Large intestine (tissue), 3 donors: Measurements from ENCODE around the gene EVC2. TPM values are rescaled to one million over a fixed set of nuclear protein-coding genes. Genes with fewer than 3 reads are reported as not detected.
"Not testable (repeated sequence)": the region's sequence is repeated elsewhere in the genome, so short reads cannot be mapped to it uniquely, and the experiment has no call there.

Experiments used
- DNase-seq, 2 donors: peaks; one replicate each; pipeline versions ENCODE4 v3.0.0 to v3.0.0-alpha.2; 2013
- H3K27ac ChIP-seq: one replicate; pipeline ENCODE4 v1.5.1; 2013; ENCODE audit warnings: low read length
- H3K27me3 ChIP-seq: 2 replicates; pipeline ENCODE4 v1.6.1; 2013; ENCODE audit warnings: low read length; ENCODE audit not compliant: control insufficient read depth, insufficient read depth
- H3K36me3 ChIP-seq: 2 replicates; pipeline ENCODE4 v1.6.1; 2013; ENCODE audit warnings: low read length; ENCODE audit not compliant: control insufficient read depth, insufficient read depth
- H3K4me1 ChIP-seq: one replicate; pipeline ENCODE4 v1.6.1; 2013; ENCODE audit warnings: low read length; ENCODE audit not compliant: control insufficient read depth, insufficient read depth
- H3K4me3 ChIP-seq: one replicate; pipeline ENCODE4 v1.5.1; 2013; ENCODE audit warnings: low read length
- H3K9me3 ChIP-seq: one replicate; pipeline ENCODE4 v1.6.1; 2013; ENCODE audit warnings: mild to moderate bottlenecking, low read depth, low read length, moderate library complexity; ENCODE audit not compliant: control insufficient read depth
- WGBS: methylation state at CpG from one replicate; pipeline ENCODE4 v1.1.5; 2013; ENCODE audit warnings: low lambda C conversion rate; ENCODE audit not compliant: insufficient coverage; 5-methylcytosine and 5-hydroxymethylcytosine counted together
- polyA plus RNA-seq: library from polyadenylated mRNA; unstranded; fragments of 120-200 nt; gene quantifications from one replicate; pipeline ENCODE4 v1.2.1, GENCODE V29; 2013

Gene EVC2
- polyA plus RNA-seq, 1 donor = 1.3 TPM

GRCh38 chr4:5742968-5743367 lies 34.6 kb upstream of the EVC2 start:
- Histone ChIP-seq H3K27me3 (no peaks in the 10 kb centered on the region), H3K36me3 (no peaks in the 10 kb centered on the region), H3K9me3 (no peaks in the 10 kb centered on the region), H3K4me1 (no peaks in the 10 kb centered on the region), H3K4me3 (no peak overlapping the region), H3K27ac (no peak overlapping the region)
- 100% methylated on average over 1 of the region's 2 CpGs for WGBS
- no peak for DNase-seq

GRCh38 chr4:5742388-5742787 lies 34.0 kb upstream of the EVC2 start:
- DNase-seq = no peak
- Histone ChIP-seq H3K4me1 (no peaks in the 10 kb centered on the region), H3K36me3 (no peaks in the 10 kb centered on the region), H3K27ac (no peak overlapping the region), H3K27me3 (no peaks in the 10 kb centered on the region), H3K4me3 (no peak overlapping the region), H3K9me3 (no peaks in the 10 kb centered on the region)
- WGBS = 100% methylated on average over 2 of the region's 2 CpGs

- WGBS = no CpG with 5 or more reads among the region's 2 CpGs
- no peak for DNase-seq
- no peaks in the 10 kb centered on the region for H3K9me3 ChIP-seq
- no peaks in the 10 kb centered on the region for H3K27me3 ChIP-seq
- H3K36me3 ChIP-seq = no peaks in the 10 kb centered on the region
- no peak overlapping the region for H3K4me3 ChIP-seq
- H3K27ac ChIP-seq = no peak overlapping the region
- H3K4me1 ChIP-seq = no peaks in the 10 kb centered on the region
Measured at GRCh38 chr4:5738061-5738460, 29.7 kb upstream of the EVC2 start.

- Histone ChIP-seq H3K4me3 (no peak overlapping the region), H3K36me3 (no peaks in the 10 kb centered on the region), H3K27ac (no peak overlapping the region), H3K27me3 (no peaks in the 10 kb centered on the region), H3K9me3 (no peaks in the 10 kb centered on the region), H3K4me1 (no peaks in the 10 kb centered on the region)
- WGBS = no CpG with 5 or more reads among the region's 3 CpGs
- no peak for DNase-seq
Measured at GRCh38 chr4:5735463-5735862, 27.1 kb upstream of the EVC2 start.

- H3K4me1 ChIP-seq = no peaks in the 10 kb centered on the region
- H3K9me3 ChIP-seq = no peaks in the 10 kb centered on the region
- no peak for DNase-seq
- no peak overlapping the region for H3K4me3 ChIP-seq
- no peaks in the 10 kb centered on the region for H3K27me3 ChIP-seq
- no CpG with 5 or more reads among the region's 5 CpGs for WGBS
- no peaks in the 10 kb centered on the region for H3K36me3 ChIP-seq
- no peak overlapping the region for H3K27ac ChIP-seq
Measured at GRCh38 chr4:5734853-5735252, 26.5 kb upstream of the EVC2 start.

- no peaks in the 10 kb centered on the region for H3K36me3 ChIP-seq
Measured at GRCh38 chr4:5732158-5732557, 23.8 kb upstream of the EVC2 start.

GRCh38 chr4:5730993-5731990 lies 22.9 kb upstream of the EVC2 start:
- no peaks in the 10 kb centered on the region for H3K36me3 ChIP-seq
- 100% methylated on average over 1 of the region's 30 CpGs for WGBS

More at GRCh38 chr4:5732158-5732557, 23.8 kb upstream of the EVC2 start:
- Histone ChIP-seq H3K9me3 (no peaks in the 10 kb centered on the region), H3K27me3 (no peaks in the 10 kb centered on the region), H3K4me3 (no peak overlapping the region), H3K4me1 (no peaks in the 10 kb centered on the region), H3K27ac (no peak overlapping the region)
- WGBS = 80% methylated on average over 1 of the region's 10 CpGs
- DNase-seq = no peak

GRCh38 chr4:5730436-5730835 lies 22.1 kb upstream of the EVC2 start:
- DNase-seq = no peak
- no peaks in the 10 kb centered on the region for H3K27me3 ChIP-seq
- no peak overlapping the region for H3K27ac ChIP-seq
- no CpG with 5 or more reads among the region's 10 CpGs for WGBS
- no peaks in the 10 kb centered on the region for H3K9me3 ChIP-seq
- no peaks in the 10 kb centered on the region for H3K4me1 ChIP-seq
- no peaks in the 10 kb centered on the region for H3K36me3 ChIP-seq
- no peak overlapping the region for H3K4me3 ChIP-seq

More at GRCh38 chr4:5730993-5731990, 22.9 kb upstream of the EVC2 start:
- Histone ChIP-seq H3K27ac (no peak overlapping the region), H3K4me3 (no peak overlapping the region), H3K27me3 (no peaks in the 10 kb centered on the region), H3K9me3 (no peaks in the 10 kb centered on the region), H3K4me1 (no peaks in the 10 kb centered on the region)
- no peak for DNase-seq

GRCh38 chr4:5728412-5728811 lies 20.1 kb upstream of the EVC2 start:
- not testable (repeated sequence) for DNase-seq, H3K27me3 ChIP-seq, H3K36me3 ChIP-seq, H3K27ac ChIP-seq, H3K4me1 ChIP-seq, H3K4me3 ChIP-seq, H3K9me3 ChIP-seq
- no CpG with 5 or more reads among the region's 2 CpGs for WGBS

GRCh38 chr4:5724377-5724776 lies 16.0 kb upstream of the EVC2 start:
- H3K27me3 ChIP-seq = no peaks in the 10 kb centered on the region
- H3K4me1 ChIP-seq = no peaks in the 10 kb centered on the region
- H3K27ac ChIP-seq = no peak overlapping the region
- WGBS = 90% methylated on average over 2 of the region's 7 CpGs
- DNase-seq = no peak
- H3K4me3 ChIP-seq = no peak overlapping the region
- H3K9me3 ChIP-seq = no peaks in the 10 kb centered on the region
- no peaks in the 10 kb centered on the region for H3K36me3 ChIP-seq

- Histone ChIP-seq H3K4me3 (no peak overlapping the region), H3K4me1 (no peaks in the 10 kb centered on the region), H3K27me3 (no peaks in the 10 kb centered on the region), H3K9me3 (no peaks in the 10 kb centered on the region), H3K36me3 (no peaks in the 10 kb centered on the region), H3K27ac (no peak overlapping the region)
- DNase-seq = no peak
- WGBS = no CpG with 5 or more reads among the region's 4 CpGs
Measured at GRCh38 chr4:5722328-5722727, 14.0 kb upstream of the EVC2 start.
